Colonic mucosa (tissue), 4 donors: Measurements from ENCODE around the gene TBCE. TPM values are rescaled to one million over a fixed set of nuclear protein-coding genes. Genes with fewer than 3 reads are reported as not detected.

ENCODE experiments used
- DNase-seq: peaks from one replicate; pipeline ENCODE4 v3.0.0-alpha.2; 2020
- H3K27ac ChIP-seq: fragments of 200-600 bp; one replicate; pipeline ENCODE4 v1.8.0; 2021
- H3K27me3 ChIP-seq: fragments of 200-600 bp; one replicate; pipeline ENCODE4 v1.8.0; 2021
- H3K36me3 ChIP-seq: fragments of 200-600 bp; one replicate; pipeline ENCODE4 v1.8.0; 2021
- H3K4me1 ChIP-seq: fragments of 200-600 bp; one replicate; pipeline ENCODE4 v1.8.0; 2021; ENCODE audit warnings: mild to moderate bottlenecking
- H3K4me3 ChIP-seq: fragments of 200-600 bp; one replicate; pipeline ENCODE4 v1.8.0; 2021
- H3K9ac ChIP-seq, 2 donors: one replicate each; pipeline ENCODE4 v1.7.0; 2013; ENCODE audit warnings: control low read depth in 2 of 2, low read depth in 2 of 2, low read length in 2 of 2
- H3K9me3 ChIP-seq: fragments of 200-600 bp; one replicate; pipeline ENCODE4 v1.8.0; 2021
- CTCF ChIP-seq: fragments of 200-600 bp; IDR thresholded peaks from one replicate; pipeline ENCODE4 v1.8.0; 2022; ENCODE audit warnings: antibody characterized with exemption, mild to moderate bottlenecking
- intact Hi-C: fragments of 100-400 bp; cut with DNase I; formaldehyde crosslinking; loops from one replicate; pipeline ENCODE4 v1.14.1; 2022
- total RNA-seq, 2 donors: library from RNA; stranded (reverse); fragmentation: NEBNext Ultra II Directional in 1 of 2; extraction: Animal tissue kit (Norgen Biotek cat#: 25700) in 1 of 2; gene quantifications; one replicate each; pipeline ENCODE4 v1.2.1, GENCODE V29; 2021
- donor health status: healthy.
- donor health status: DM: no; HTN: no; CAD: no.
- donor health status: DM: no; HTN: no; CAD: no.

Gene TBCE
- total RNA-seq, 2 donors from 2014 or later: 12.6 to 22.7 TPM

- intact Hi-C loops: no loop called here
Measured at GRCh38 chr1:235401251-235401650, 34.0 kb downstream of the TBCE start.

GRCh38 chr1:235402457-235403200, 35.4 kb downstream of the TBCE start:
- H3K4me3 ChIP-seq: no peak overlapping the region
- H3K9me3 ChIP-seq: no peaks in the 10 kb centered on the region
- no peak for DNase-seq
- TF ChIP-seq CTCF: no peak
- no peak overlapping the region for H3K9ac ChIP-seq
- H3K36me3 ChIP-seq: no peaks in the 10 kb centered on the region
- no peak overlapping the region for H3K27ac ChIP-seq
- intact Hi-C loops: no loop called here
- no peaks in the 10 kb centered on the region for H3K27me3 ChIP-seq
- no peaks in the 10 kb centered on the region for H3K4me1 ChIP-seq

More at GRCh38 chr1:235401251-235401650, 34.0 kb downstream of the TBCE start:
- no peaks in the 10 kb centered on the region for H3K27me3 ChIP-seq
- TF ChIP-seq CTCF: no peak
- no peaks in the 10 kb centered on the region for H3K36me3 ChIP-seq
- H3K4me1 ChIP-seq: no peaks in the 10 kb centered on the region
- no peak overlapping the region for H3K4me3 ChIP-seq
- no peaks in the 10 kb centered on the region for H3K9me3 ChIP-seq
- H3K9ac ChIP-seq: no peak overlapping the region
- no peak for DNase-seq
- H3K27ac ChIP-seq: no peak overlapping the region

- no peak for TF ChIP-seq CTCF
Measured at GRCh38 chr1:235403593-235403992, 36.4 kb downstream of the TBCE start.

GRCh38 chr1:235404190-235404589, 37.0 kb downstream of the TBCE start:
- Histone ChIP-seq H3K27ac (no peak overlapping the region), H3K27me3 (no peaks in the 10 kb centered on the region), H3K4me1 (no peaks in the 10 kb centered on the region), H3K9me3 (no peaks in the 10 kb centered on the region), H3K9ac (no peak overlapping the region), H3K36me3 (no peaks in the 10 kb centered on the region), H3K4me3 (no peak overlapping the region)
- intact Hi-C loops: no loop called here
- no peak for TF ChIP-seq CTCF
- no peak for DNase-seq

More at GRCh38 chr1:235403593-235403992, 36.4 kb downstream of the TBCE start:
- Histone ChIP-seq H3K27me3 (no peaks in the 10 kb centered on the region), H3K4me3 (no peak overlapping the region), H3K9ac (no peak overlapping the region), H3K36me3 (no peaks in the 10 kb centered on the region), H3K4me1 (no peaks in the 10 kb centered on the region), H3K27ac (no peak overlapping the region), H3K9me3 (no peaks in the 10 kb centered on the region)
- no peak for DNase-seq
- intact Hi-C loops: no loop called here

- DNase-seq: no peak
- no peak for TF ChIP-seq CTCF
- no peaks in the 10 kb centered on the region for H3K4me1 ChIP-seq
- H3K9me3 ChIP-seq: no peaks in the 10 kb centered on the region
- H3K4me3 ChIP-seq: no peak overlapping the region
- H3K27me3 ChIP-seq: no peaks in the 10 kb centered on the region
- no peak overlapping the region for H3K27ac ChIP-seq
- intact Hi-C loops: no loop called here
- H3K36me3 ChIP-seq: no peaks in the 10 kb centered on the region
- H3K9ac ChIP-seq: no peak overlapping the region
Measured at GRCh38 chr1:235407419-235407818, 40.2 kb downstream of the TBCE start.
